K562 (cell line): Measurements from ENCODE around the gene VPS45.

ENCODE experiments used
- POLR2A ChIP-seq: fragments of 450-650 bp; conservative IDR thresholded peaks from 2 replicates; pipeline ENCODE4 v1.6.1; 2016
- RFX5 ChIP-seq: IDR thresholded peaks from 2 replicates; pipeline ENCODE4 v1.6.1; 2011; ENCODE audit warnings: low read depth, mild to moderate bottlenecking, improper control_type of control experiment, low read length
- ZNF354B ChIP-seq: fragments of 250-450 bp; sonication (Bioruptor Pico); IDR thresholded peaks from 2 replicates; pipeline ENCODE4 v1.4.0; 2020
- TF ChIP-seq, protein P1 (sequence below), 3 experiments: IDR thresholded peaks in 2 of 3; conservative IDR thresholded peaks in 1 of 3; 2 replicates each; pipeline ENCODE4 v1.5.1; 2011 to 2012; ENCODE audit warnings: low read length in 3 of 3, mild to moderate bottlenecking in 3 of 3, control low read depth in 2 of 3, improper control_type of control experiment in 1 of 3, inconsistent platforms in 1 of 3, low read depth in 1 of 3, mixed read lengths in 1 of 3, moderate library complexity in 1 of 3; ENCODE audit not compliant: insufficient read depth in 2 of 3

DNA sequence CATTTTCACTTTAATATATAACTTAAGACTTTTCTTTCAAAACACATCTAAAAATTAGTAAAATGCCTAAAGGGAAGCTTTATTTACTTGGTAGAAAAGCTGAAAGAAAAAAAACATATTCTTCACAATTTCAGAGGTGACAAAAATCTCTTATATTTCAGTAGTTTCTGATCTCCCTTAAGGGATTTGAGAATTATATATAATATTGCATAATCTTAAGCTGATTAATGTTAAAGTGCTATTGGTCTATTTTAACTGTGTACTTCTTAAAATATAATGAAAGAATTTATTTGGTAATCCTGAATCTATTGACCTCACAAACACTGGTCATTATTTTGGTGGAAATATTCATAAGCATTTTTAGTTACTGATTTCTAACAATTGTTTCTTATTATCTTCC lies 1.2 kb upstream of the VPS45 start:
- TF ChIP-seq, protein P1, sequence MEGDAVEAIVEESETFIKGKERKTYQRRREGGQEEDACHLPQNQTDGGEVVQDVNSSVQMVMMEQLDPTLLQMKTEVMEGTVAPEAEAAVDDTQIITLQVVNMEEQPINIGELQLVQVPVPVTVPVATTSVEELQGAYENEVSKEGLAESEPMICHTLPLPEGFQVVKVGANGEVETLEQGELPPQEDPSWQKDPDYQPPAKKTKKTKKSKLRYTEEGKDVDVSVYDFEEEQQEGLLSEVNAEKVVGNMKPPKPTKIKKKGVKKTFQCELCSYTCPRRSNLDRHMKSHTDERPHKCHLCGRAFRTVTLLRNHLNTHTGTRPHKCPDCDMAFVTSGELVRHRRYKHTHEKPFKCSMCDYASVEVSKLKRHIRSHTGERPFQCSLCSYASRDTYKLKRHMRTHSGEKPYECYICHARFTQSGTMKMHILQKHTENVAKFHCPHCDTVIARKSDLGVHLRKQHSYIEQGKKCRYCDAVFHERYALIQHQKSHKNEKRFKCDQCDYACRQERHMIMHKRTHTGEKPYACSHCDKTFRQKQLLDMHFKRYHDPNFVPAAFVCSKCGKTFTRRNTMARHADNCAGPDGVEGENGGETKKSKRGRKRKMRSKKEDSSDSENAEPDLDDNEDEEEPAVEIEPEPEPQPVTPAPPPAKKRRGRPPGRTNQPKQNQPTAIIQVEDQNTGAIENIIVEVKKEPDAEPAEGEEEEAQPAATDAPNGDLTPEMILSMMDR (IDR thresholded peaks at IDR 0.05 in 2 of 3, conservative IDR thresholded peaks at IDR 0.05 in 1 of 3; ENCODE audit: insufficient read depth in 2 of 3, low read depth in 1 of 3, low read length in 3 of 3), result no peak
- TF ChIP-seq RFX5 (no peak), ZNF354B (CRISPR knock-in tag) (no peak), POLR2A (no peak)
